ENCODE data around the gene C1orf53. TPM values are rescaled to one million over a fixed set of nuclear protein-coding genes. Genes with fewer than 3 reads are reported as not detected.

Gene C1orf53
- total and polyA plus RNA-seq, 2 of the 13 experiments (the other 11 are each of a cell fraction or from before 2014, with no cell fraction given) = 5.8 to 10.1 TPM

GRCh38 chr1:197892684-197893083 lies 9.7 kb upstream of the C1orf53 start:
- no peaks in the 10 kb centered on the region for H3K79me2 ChIP-seq (ENCODE audit: insufficient read depth, low read length)
- H3K9me3 ChIP-seq (ENCODE audit: low read length) = no peaks in the 10 kb centered on the region
- no peak overlapping the region for H3K4me2 ChIP-seq (ENCODE audit: low read depth, low read length)
- in situ Hi-C loops (cut with HindIII; ENCODE audit: extremely low pct_ligation_motif_present, low pct_unique_long_range_greater_than_20kb) (no loop called here), intact Hi-C loops (cut with micrococcal nuclease; ENCODE audit: unreplicated experiment) (loop anchor here (1.0 kb wide), 1 partner anchor 8 kb away; no protein-coding TSS in a partner anchor)
- no TSS peak for BruUV-seq (replicated peaks)
- H4K20me1 ChIP-seq (ENCODE audit: insufficient read depth, low read length) = no peaks in the 10 kb centered on the region
- H2AFZ ChIP-seq (ENCODE audit: low read length) = no peak overlapping the region
- FAIRE-seq = peak; percentile 51
- POLR2A ChIA-PET = interaction anchor here (1.5 to 2.8 kb wide), 2 partner anchors 9 to 10 kb away, joined by 8 to 13 read pairs; partner anchors contain the start of gene C1orf53
- no peak overlapping the region for H3K4me3 ChIP-seq (replicated peaks in 1 of 3; ENCODE audit: insufficient read depth in 1 of 3, low read depth in 2 of 3, low read length in 3 of 3)
- no peak overlapping the region for H3K9ac ChIP-seq (ENCODE audit: insufficient read depth, low read depth, low read length)
- H3K27me3 ChIP-seq (ENCODE audit: control insufficient read depth in 1 of 2, insufficient read depth in 2 of 2, low read length in 2 of 2) = peaks cover 0 to 1% of the 10 kb centered on the region in 2 experiments; a peak in 1 of 5 replicates
- H3K36me3 ChIP-seq (replicated peaks in 1 of 2; ENCODE audit: control insufficient read depth in 1 of 2, insufficient read depth in 2 of 2, low read length in 2 of 2) = no peaks in the 10 kb centered on the region
- DNase-seq (ENCODE audit: low spot score) = peak; percentile 60
- peaks cover 13% of the 10 kb centered on the region for H3K4me1 ChIP-seq (ENCODE audit: insufficient read depth, low read length)
- ATAC-seq = peak; percentile 81
- CTCF ChIA-PET (ENCODE audit: low intra/inter-chr PET ratio, low total read pairs) = no interaction called here
- H3K27ac ChIP-seq (ENCODE audit: extremely low read length, insufficient read depth, low read length) = no peak overlapping the region
- TF ChIP-seq ZNF331 (CRISPR knock-in tag; IDR thresholded peaks at IDR 0.05) = 0 out of 2 replicates have a peak, but pooled peaks have one; percentile 34
- TF ChIP-seq GPN1 (CRISPR knock-in tag; IDR thresholded peaks at IDR 0.05; ENCODE audit: borderline replicate concordance) = no peak
- TF ChIP-seq YEATS2 (CRISPR knock-in tag; IDR thresholded peaks at IDR 0.05; ENCODE audit: borderline replicate concordance) = no peak
- no peak for TF ChIP-seq MAX (IDR thresholded peaks at IDR 0.05)
- TF ChIP-seq MYNN (CRISPR knock-in tag; IDR thresholded peaks at IDR 0.05; ENCODE audit: low read depth) = no peak
- peak; percentile 42 for TF ChIP-seq PAXIP1 (CRISPR knock-in tag; conservative IDR thresholded peaks at IDR 0.05)
- TF ChIP-seq ZNF12 (CRISPR knock-in tag; IDR thresholded peaks at IDR 0.05) = peak; percentile 65
- TF ChIP-seq JARID2 (CRISPR knock-in tag; IDR thresholded peaks at IDR 0.05; ENCODE audit: insufficient replicate concordance) = no peak
- no peak for TF ChIP-seq NFAT5 (CRISPR knock-in tag; IDR thresholded peaks at IDR 0.05)
- TF ChIP-seq EP300 (IDR thresholded peaks at IDR 0.05; ENCODE audit: low read depth in 2 of 2, low read length in 2 of 2) = peak in 1 of 2 experiments; percentile 42; a peak in 1 of 4 replicates
- TF ChIP-seq EP300 (CRISPR knock-in tag; IDR thresholded peaks at IDR 0.05; ENCODE audit: borderline replicate concordance) = no peak
- peak; percentile 35; the same call in 1 of the 2 replicates for TF ChIP-seq SP5 (CRISPR knock-in tag; IDR thresholded peaks at IDR 0.05; ENCODE audit: borderline replicate concordance, low read depth)
- peak; percentile 46; the same call in 1 of the 2 replicates for TF ChIP-seq SOX5 (CRISPR knock-in tag; IDR thresholded peaks at IDR 0.05; ENCODE audit: borderline replicate concordance)
- TF ChIP-seq ZNF780A (CRISPR knock-in tag; IDR thresholded peaks at IDR 0.05) = no peak
- no peak for TF ChIP-seq ZNF205 (CRISPR knock-in tag; IDR thresholded peaks at IDR 0.05)
- peak; percentile 80 for TF ChIP-seq CEBPG (CRISPR knock-in tag; IDR thresholded peaks at IDR 0.05)
- TF ChIP-seq ZIK1 (CRISPR knock-in tag; IDR thresholded peaks at IDR 0.05; ENCODE audit: borderline replicate concordance, low read depth) = no peak

All from HepG2 (cell line).